HL-60 (cell line): ENCODE results near the gene FILIP1L.

Experiments used
- DNase-seq, 2 experiments: peaks; one replicate each; pipeline ENCODE4 v3.0.0-alpha.2; 2010 to 2020; ENCODE audit warnings: low read depth in 1 of 2, low spot score in 1 of 2
- H3K27ac ChIP-seq: fragments of 250-450 bp; sonication (Bioruptor Pico); replicated peaks from 2 replicates; pipeline ENCODE4 v1.5.1; 2020; ENCODE audit warnings: mild to moderate bottlenecking, moderate library complexity
- H3K27me3 ChIP-seq: fragments of 250-450 bp; sonication (Bioruptor Pico); 2 replicates; pipeline ENCODE4 v1.5.1; 2021; ENCODE audit warnings: mild to moderate bottlenecking, moderate library complexity; ENCODE audit not compliant: insufficient read depth, poor library complexity, severe bottlenecking
- H3K4me3 ChIP-seq: replicated peaks from 2 replicates; pipeline ENCODE4 v1.5.1; 2011; ENCODE audit warnings: mild to moderate bottlenecking, control low read depth, low read length; ENCODE audit not compliant: insufficient read depth
- GABPA ChIP-seq: IDR thresholded peaks from 2 replicates; pipeline ENCODE4 v1.6.1; 2012; ENCODE audit warnings: low read depth
- POLR2AphosphoS5 ChIP-seq: IDR thresholded peaks from 2 replicates; pipeline ENCODE4 v1.6.1; 2012; ENCODE audit warnings: low read depth
- SPI1 ChIP-seq: IDR thresholded peaks from 2 replicates; pipeline ENCODE4 v1.6.1; 2012; ENCODE audit warnings: low read depth, mild to moderate bottlenecking, borderline replicate concordance
- TF ChIP-seq, protein P1 (sequence below): IDR thresholded peaks from one replicate; pipeline ENCODE4 v1.5.1; 2011; ENCODE audit warnings: low read length, control low read depth, inconsistent platforms; ENCODE audit not compliant: insufficient read depth
- TF ChIP-seq, protein P2 (sequence below): IDR thresholded peaks from 2 replicates; pipeline ENCODE4 v1.6.1; 2012; ENCODE audit warnings: low read depth; ENCODE audit not compliant: insufficient replicate concordance

FILIP1L gene

DNA sequence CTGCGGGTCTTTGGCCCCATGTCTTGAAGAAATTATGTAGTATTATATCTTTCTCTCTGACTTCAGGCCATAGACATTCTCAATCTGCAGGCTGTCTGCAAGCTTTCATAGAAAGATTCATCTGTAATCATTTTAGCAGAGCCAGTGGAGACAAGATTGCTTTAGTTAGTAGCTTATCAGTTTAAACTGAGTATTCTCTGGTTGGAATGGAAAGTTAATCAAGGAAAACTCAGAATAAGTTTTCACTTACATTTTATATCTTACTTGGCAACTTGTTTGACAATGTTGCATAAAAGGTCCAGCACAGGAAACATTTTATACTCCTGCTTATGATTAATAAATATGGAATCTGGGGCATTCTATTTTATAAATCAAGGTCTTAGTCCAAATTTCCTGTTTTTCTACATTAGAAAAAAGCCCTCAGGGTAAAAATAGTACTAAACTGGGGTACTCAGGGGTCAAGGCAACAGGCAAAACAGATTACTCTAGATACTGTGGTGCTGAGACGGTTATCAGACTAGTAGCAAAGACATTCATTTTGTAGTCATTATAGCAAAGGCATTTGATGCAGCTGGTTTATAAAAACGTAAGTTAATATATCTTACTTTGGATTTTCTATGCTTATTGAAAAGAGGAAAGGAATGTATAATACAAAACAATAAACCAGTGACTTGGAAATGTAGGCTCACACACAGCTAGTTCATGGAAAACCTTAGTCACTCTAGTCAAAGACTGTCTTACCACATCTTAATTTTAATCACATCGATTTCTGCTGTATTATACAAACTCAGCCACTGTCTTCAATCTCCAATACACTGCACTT lies 45.2 kb upstream of the FILIP1L start:
- Histone ChIP-seq H3K4me3 (no peak overlapping the region), H3K27ac (no peak overlapping the region), H3K27me3 (no peaks in the 10 kb centered on the region)
- no peak for DNase-seq
- no peak for TF ChIP-seq SPI1
- no peak for TF ChIP-seq POLR2AphosphoS5
- TF ChIP-seq, protein P1, sequence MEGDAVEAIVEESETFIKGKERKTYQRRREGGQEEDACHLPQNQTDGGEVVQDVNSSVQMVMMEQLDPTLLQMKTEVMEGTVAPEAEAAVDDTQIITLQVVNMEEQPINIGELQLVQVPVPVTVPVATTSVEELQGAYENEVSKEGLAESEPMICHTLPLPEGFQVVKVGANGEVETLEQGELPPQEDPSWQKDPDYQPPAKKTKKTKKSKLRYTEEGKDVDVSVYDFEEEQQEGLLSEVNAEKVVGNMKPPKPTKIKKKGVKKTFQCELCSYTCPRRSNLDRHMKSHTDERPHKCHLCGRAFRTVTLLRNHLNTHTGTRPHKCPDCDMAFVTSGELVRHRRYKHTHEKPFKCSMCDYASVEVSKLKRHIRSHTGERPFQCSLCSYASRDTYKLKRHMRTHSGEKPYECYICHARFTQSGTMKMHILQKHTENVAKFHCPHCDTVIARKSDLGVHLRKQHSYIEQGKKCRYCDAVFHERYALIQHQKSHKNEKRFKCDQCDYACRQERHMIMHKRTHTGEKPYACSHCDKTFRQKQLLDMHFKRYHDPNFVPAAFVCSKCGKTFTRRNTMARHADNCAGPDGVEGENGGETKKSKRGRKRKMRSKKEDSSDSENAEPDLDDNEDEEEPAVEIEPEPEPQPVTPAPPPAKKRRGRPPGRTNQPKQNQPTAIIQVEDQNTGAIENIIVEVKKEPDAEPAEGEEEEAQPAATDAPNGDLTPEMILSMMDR = no peak
- no peak for TF ChIP-seq GABPA
- TF ChIP-seq, protein P2, sequence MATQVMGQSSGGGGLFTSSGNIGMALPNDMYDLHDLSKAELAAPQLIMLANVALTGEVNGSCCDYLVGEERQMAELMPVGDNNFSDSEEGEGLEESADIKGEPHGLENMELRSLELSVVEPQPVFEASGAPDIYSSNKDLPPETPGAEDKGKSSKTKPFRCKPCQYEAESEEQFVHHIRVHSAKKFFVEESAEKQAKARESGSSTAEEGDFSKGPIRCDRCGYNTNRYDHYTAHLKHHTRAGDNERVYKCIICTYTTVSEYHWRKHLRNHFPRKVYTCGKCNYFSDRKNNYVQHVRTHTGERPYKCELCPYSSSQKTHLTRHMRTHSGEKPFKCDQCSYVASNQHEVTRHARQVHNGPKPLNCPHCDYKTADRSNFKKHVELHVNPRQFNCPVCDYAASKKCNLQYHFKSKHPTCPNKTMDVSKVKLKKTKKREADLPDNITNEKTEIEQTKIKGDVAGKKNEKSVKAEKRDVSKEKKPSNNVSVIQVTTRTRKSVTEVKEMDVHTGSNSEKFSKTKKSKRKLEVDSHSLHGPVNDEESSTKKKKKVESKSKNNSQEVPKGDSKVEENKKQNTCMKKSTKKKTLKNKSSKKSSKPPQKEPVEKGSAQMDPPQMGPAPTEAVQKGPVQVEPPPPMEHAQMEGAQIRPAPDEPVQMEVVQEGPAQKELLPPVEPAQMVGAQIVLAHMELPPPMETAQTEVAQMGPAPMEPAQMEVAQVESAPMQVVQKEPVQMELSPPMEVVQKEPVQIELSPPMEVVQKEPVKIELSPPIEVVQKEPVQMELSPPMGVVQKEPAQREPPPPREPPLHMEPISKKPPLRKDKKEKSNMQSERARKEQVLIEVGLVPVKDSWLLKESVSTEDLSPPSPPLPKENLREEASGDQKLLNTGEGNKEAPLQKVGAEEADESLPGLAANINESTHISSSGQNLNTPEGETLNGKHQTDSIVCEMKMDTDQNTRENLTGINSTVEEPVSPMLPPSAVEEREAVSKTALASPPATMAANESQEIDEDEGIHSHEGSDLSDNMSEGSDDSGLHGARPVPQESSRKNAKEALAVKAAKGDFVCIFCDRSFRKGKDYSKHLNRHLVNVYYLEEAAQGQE = no peak

DNA sequence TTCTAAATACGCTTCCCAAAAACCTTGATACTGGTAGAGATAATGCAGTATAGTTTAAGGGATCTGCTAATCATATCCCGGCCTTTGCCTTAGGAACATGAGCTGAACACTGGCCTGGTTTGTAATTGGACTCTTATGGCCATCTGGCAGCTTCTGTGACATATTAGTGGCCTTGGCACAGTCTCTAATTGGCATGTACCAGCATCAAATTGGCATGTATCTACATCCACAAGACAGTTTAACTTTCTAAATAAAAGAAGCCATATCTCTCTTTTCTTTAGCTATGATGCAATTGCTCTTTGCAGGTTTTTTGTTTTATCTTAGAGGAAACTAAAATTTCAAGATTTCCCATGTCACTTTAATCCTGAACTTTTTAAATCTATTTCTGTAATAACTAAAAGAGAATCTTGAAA lies 44.6 kb upstream of the FILIP1L start:
- TF ChIP-seq, protein P2 = no peak
- TF ChIP-seq GABPA = no peak
- TF ChIP-seq POLR2AphosphoS5 = no peak
- TF ChIP-seq SPI1 = no peak
- TF ChIP-seq, protein P1 = no peak
- Histone ChIP-seq H3K27me3 (no peaks in the 10 kb centered on the region), H3K27ac (no peak overlapping the region), H3K4me3 (no peak overlapping the region)
- DNase-seq = no peak

DNA sequence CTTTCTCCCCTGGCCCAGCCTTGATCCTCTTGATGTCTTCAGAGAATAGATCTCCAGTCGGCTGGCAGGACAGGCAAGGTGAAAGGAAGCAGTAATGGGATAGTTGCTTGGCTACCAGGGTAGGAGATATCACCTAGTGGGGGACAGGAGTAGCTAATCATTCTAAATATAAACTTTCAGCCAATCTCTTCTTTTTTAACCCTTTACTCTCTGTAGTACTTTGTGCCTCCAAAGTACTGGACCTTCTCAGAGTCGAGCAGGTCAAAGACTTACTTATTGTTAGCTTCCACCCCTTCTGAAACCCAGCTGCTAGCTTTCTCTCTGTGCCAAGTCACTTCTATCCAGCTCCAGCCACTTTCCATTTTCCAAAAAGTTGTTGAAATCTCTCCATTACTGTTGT lies 43.4 kb upstream of the FILIP1L start:
- no peaks in the 10 kb centered on the region for H3K27me3 ChIP-seq
- TF ChIP-seq SPI1 (no peak), GABPA (no peak), POLR2AphosphoS5 (no peak)
- TF ChIP-seq, protein P2 = no peak
- TF ChIP-seq, protein P1 = no peak
- no peak for DNase-seq
- H3K4me3 ChIP-seq = no peak overlapping the region
- H3K27ac ChIP-seq = no peak overlapping the region
